HL-60 (cell line): ENCODE results near the gene BTBD17.

Experiments used
- DNase-seq, 2 experiments: peaks; one replicate each; pipeline ENCODE4 v3.0.0-alpha.2; 2010 to 2020; ENCODE audit warnings: low read depth in 1 of 2, low spot score in 1 of 2
- H3K27ac ChIP-seq: fragments of 250-450 bp; sonication (Bioruptor Pico); replicated peaks from 2 replicates; pipeline ENCODE4 v1.5.1; 2020; ENCODE audit warnings: mild to moderate bottlenecking, moderate library complexity
- H3K27me3 ChIP-seq: fragments of 250-450 bp; sonication (Bioruptor Pico); 2 replicates; pipeline ENCODE4 v1.5.1; 2021; ENCODE audit warnings: mild to moderate bottlenecking, moderate library complexity; ENCODE audit not compliant: insufficient read depth, poor library complexity, severe bottlenecking
- H3K4me3 ChIP-seq: replicated peaks from 2 replicates; pipeline ENCODE4 v1.5.1; 2011; ENCODE audit warnings: mild to moderate bottlenecking, control low read depth, low read length; ENCODE audit not compliant: insufficient read depth
- GABPA ChIP-seq: IDR thresholded peaks from 2 replicates; pipeline ENCODE4 v1.6.1; 2012; ENCODE audit warnings: low read depth
- POLR2AphosphoS5 ChIP-seq: IDR thresholded peaks from 2 replicates; pipeline ENCODE4 v1.6.1; 2012; ENCODE audit warnings: low read depth
- SPI1 ChIP-seq: IDR thresholded peaks from 2 replicates; pipeline ENCODE4 v1.6.1; 2012; ENCODE audit warnings: low read depth, mild to moderate bottlenecking, borderline replicate concordance
- TF ChIP-seq, protein P1 (sequence below): IDR thresholded peaks from one replicate; pipeline ENCODE4 v1.5.1; 2011; ENCODE audit warnings: low read length, control low read depth, inconsistent platforms; ENCODE audit not compliant: insufficient read depth
- TF ChIP-seq, protein P2 (sequence below): IDR thresholded peaks from 2 replicates; pipeline ENCODE4 v1.6.1; 2012; ENCODE audit warnings: low read depth; ENCODE audit not compliant: insufficient replicate concordance

Gene BTBD17

DNA sequence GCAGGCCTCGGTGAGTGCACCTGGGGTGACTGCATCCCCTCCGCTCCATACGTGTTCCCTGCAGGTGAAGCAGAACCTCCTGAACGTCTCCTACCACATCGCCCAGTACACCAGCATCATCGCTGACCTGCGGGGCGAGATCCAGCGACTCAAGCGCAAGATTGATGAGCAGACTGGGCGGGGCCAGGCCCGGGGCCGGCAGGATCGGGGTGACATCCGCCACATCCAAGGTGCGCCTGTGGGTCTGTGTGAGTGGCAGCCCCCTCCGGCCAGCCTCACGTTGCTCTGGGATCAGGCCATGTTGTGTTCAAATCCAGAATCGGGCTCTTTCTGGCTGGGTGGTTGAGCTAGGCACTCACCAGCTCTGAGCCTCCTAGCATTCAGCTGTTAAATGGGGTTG is 12.5 kb downstream of the BTBD17 start:
- H3K27me3 ChIP-seq: peaks cover 39% of the 10 kb centered on the region
- no peak for DNase-seq
- H3K4me3 ChIP-seq: no peak overlapping the region
- no peak overlapping the region for H3K27ac ChIP-seq
- TF ChIP-seq, protein P1, sequence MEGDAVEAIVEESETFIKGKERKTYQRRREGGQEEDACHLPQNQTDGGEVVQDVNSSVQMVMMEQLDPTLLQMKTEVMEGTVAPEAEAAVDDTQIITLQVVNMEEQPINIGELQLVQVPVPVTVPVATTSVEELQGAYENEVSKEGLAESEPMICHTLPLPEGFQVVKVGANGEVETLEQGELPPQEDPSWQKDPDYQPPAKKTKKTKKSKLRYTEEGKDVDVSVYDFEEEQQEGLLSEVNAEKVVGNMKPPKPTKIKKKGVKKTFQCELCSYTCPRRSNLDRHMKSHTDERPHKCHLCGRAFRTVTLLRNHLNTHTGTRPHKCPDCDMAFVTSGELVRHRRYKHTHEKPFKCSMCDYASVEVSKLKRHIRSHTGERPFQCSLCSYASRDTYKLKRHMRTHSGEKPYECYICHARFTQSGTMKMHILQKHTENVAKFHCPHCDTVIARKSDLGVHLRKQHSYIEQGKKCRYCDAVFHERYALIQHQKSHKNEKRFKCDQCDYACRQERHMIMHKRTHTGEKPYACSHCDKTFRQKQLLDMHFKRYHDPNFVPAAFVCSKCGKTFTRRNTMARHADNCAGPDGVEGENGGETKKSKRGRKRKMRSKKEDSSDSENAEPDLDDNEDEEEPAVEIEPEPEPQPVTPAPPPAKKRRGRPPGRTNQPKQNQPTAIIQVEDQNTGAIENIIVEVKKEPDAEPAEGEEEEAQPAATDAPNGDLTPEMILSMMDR: no peak
- no peak for TF ChIP-seq GABPA
- no peak for TF ChIP-seq SPI1
- TF ChIP-seq, protein P2, sequence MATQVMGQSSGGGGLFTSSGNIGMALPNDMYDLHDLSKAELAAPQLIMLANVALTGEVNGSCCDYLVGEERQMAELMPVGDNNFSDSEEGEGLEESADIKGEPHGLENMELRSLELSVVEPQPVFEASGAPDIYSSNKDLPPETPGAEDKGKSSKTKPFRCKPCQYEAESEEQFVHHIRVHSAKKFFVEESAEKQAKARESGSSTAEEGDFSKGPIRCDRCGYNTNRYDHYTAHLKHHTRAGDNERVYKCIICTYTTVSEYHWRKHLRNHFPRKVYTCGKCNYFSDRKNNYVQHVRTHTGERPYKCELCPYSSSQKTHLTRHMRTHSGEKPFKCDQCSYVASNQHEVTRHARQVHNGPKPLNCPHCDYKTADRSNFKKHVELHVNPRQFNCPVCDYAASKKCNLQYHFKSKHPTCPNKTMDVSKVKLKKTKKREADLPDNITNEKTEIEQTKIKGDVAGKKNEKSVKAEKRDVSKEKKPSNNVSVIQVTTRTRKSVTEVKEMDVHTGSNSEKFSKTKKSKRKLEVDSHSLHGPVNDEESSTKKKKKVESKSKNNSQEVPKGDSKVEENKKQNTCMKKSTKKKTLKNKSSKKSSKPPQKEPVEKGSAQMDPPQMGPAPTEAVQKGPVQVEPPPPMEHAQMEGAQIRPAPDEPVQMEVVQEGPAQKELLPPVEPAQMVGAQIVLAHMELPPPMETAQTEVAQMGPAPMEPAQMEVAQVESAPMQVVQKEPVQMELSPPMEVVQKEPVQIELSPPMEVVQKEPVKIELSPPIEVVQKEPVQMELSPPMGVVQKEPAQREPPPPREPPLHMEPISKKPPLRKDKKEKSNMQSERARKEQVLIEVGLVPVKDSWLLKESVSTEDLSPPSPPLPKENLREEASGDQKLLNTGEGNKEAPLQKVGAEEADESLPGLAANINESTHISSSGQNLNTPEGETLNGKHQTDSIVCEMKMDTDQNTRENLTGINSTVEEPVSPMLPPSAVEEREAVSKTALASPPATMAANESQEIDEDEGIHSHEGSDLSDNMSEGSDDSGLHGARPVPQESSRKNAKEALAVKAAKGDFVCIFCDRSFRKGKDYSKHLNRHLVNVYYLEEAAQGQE: no peak
- TF ChIP-seq POLR2AphosphoS5: no peak

DNA sequence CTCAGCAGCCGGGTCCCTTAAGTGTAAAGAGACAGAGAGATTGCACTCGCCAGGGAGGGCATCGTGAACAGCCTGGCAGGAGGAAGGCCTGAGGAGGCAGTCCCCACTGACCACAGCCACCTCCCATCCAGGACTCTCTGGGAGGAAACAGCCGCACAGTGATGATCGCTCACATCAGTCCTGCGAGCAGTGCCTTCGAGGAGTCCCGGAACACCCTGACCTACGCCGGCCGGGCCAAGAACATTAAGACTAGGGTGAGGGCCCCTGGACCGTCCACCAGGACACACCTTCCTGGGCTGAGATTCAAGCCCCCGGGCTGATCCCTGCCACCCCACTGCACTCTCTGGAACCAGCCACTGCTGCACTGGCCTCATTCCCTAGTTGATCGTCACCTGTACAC is 14.0 kb downstream of the BTBD17 start:
- H3K4me3 ChIP-seq: no peak overlapping the region
- H3K27me3 ChIP-seq: peaks cover 28% of the 10 kb centered on the region
- TF ChIP-seq POLR2AphosphoS5: no peak
- no peak for TF ChIP-seq SPI1
- DNase-seq: no peak
- no peak overlapping the region for H3K27ac ChIP-seq

DNA sequence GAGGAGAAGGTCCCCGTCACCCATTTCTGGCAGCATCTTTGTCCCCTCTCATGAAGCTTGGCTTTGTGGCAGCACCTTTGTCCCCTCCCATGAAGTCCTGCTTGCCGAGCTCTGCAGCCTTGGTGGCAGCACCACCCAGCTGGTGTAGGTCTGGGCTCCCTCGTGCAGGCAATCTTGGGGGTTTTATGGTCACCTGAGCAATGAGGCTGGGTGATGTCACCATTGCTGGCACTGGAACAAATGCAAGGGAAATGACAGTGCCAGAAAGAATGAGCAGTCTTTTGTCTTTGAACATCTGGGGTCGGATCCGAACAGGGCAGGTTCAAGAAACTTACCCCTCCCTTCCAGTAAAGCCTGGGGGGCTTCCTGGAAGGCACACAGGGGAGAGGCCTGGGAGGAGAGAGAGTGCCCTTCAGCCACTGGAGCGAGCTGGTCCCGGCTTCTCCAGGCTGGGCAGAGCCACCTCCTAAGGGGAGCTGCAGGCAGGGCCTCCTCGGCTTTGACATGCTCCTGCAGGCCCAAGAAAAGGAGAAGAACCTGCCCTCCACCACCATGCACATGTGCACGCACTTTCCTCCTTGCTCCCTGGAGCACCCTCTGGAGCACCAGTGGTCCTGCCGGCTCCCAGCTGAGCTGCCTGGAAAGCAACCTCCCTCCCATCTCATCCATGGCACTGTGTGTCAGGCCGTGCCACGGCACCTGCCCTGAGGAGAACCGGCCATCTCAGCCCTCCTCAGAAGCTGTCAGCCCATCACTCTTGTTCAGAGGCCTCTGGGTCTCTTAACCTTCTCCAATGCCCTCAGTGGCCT is 16.0 kb downstream of the BTBD17 start:
- no peak overlapping the region for H3K4me3 ChIP-seq
- peaks cover 14% of the 10 kb centered on the region for H3K27me3 ChIP-seq
- H3K27ac ChIP-seq: no peak overlapping the region
- TF ChIP-seq GABPA: no peak
- TF ChIP-seq, protein P1: no peak
- no peak for TF ChIP-seq POLR2AphosphoS5
- TF ChIP-seq SPI1: no peak
- TF ChIP-seq, protein P2: no peak
- DNase-seq: no peak

DNA sequence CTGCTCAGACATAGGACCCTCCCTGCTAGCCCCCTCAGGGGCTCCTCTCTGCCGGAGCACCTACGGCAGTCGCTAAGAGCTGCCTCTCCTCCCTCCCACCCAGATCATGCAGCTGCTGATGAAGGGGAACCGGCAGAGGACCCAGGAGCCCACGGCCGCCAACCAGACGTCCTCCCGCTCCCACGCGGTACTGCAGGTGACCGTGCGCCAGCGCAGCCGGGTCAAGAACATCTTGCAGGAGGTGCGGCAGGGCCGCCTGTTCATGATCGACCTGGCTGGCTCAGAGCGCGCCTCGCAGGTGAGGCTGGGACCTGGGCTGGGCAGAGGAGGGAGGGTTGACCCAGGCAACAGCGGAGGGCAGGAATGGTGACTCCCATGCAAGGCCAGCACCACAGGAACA is 17.0 kb downstream of the BTBD17 start:
- Histone ChIP-seq H3K27ac (no peak overlapping the region), H3K4me3 (no peak overlapping the region), H3K27me3 (peaks cover 14% of the 10 kb centered on the region)
- TF ChIP-seq, protein P1: no peak
- TF ChIP-seq POLR2AphosphoS5 (no peak), GABPA (no peak), SPI1 (no peak)
- TF ChIP-seq, protein P2: no peak
- DNase-seq: no peak
